Retina (tissue), 1 donor: ENCODE measurements around the gene KCNJ9.
"Not testable (repeated sequence)": the region's sequence is repeated elsewhere in the genome, so short reads cannot be mapped to it uniquely, and the experiment has no call there.

Experiments
- DNase-seq: peaks from one replicate; pipeline ENCODE4 v3.0.0-alpha.2; 2016

The KCNJ9 gene

DNA sequence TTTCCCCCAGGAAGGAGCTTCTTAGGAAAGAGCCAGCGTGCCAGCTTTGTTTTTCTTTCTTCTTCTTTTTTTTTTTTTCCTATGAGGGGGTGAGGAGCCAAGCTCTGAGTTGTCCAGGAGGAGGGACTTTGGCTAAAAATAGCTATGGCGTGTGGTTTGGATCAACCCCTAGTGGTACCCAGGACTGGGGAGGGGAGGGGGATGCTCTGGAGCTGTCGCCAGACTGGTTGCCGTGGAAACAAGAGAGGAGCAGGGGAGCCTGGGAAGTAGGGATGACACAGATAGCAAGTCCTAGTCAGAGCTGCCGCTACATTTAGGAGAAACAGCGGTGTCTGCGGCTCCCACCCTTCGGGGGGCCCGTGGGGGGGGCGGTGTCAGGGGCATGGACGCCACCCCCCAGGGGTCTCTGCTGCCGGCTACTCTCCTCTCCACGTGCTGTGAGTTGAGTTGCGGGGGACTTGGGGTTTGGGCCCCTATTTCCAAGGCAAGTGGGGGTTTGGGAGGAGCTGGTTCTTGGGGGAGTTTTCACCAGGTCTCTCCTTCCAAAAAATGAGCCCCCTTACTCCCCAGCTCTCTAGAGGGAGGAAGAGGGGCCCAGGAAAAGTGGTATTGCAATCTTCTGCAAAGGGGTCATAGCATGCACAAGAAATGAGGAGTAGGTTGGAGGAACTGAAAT is at the start of gene KCNJ9:
Gene KCNJ9, plus strand, starts transcription at position 278 of the 676 bp plus-strand sequence. CDS start 2,493 bp downstream, outside the sequence.
- peak; percentile 68 for DNase-seq

- DNase-seq: peak; percentile 20
Observed at GRCh38 chr1:160032165-160032820, 49.0 kb upstream of the KCNJ9 start.

DNA sequence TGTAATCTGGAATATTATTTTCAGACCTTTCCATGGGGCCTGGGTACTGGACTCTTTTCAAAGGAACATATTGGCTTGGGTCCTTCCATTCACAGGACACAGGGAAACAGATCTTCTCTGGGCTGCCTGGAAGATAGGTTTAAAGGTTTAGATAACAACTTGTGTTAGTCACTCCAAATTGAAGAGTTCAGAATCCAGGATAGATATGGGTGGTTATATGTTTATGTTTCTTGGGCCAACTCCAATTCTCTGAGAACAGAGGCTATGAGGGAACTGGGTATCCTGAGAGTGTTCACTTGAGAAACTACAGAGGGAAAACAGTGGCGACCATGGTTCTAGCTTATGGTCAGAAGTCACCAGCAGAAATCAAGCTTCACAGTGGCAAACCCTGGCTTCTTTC is 40.9 kb upstream of the KCNJ9 start:
- DNase-seq: no peak

DNA sequence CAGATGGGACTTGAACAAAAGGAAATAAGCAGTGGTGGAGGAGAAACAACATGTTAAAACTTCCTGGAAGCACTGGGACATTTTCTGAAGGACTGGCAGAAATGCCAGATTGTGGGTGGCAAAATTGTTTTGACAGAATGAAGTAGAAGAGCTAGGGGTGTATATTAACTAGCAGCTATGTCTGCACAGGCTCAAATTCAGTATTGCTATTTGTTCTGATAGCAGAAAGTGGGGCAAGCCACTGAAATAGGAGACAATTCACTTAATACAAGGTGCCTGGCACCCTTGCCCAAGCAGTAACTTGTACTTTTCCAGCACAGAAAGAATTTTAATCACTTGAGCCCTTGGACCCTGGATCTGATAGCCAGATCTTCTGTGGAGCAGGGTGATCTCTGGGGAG is 37.8 kb upstream of the KCNJ9 start:
- no peak for DNase-seq

DNA sequence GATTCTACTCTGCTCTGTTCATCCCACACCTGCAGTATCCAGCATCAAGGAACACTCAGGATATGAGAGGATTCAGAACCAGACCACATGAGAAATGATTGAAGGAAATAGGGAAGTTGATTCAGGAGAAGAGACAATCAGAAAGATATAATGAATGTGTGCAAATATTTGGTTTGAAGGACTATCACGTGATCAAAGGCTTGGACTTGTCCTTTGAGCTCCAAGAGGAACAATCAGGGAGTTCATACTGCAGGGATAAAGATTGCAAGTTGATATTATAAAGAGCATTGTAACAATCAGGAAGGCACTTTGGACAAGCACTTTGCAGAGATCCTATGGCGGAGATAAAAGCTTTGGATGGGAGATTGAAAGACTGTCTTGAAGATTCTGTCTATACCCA is 35.7 kb upstream of the KCNJ9 start:
- DNase-seq: no peak

DNA sequence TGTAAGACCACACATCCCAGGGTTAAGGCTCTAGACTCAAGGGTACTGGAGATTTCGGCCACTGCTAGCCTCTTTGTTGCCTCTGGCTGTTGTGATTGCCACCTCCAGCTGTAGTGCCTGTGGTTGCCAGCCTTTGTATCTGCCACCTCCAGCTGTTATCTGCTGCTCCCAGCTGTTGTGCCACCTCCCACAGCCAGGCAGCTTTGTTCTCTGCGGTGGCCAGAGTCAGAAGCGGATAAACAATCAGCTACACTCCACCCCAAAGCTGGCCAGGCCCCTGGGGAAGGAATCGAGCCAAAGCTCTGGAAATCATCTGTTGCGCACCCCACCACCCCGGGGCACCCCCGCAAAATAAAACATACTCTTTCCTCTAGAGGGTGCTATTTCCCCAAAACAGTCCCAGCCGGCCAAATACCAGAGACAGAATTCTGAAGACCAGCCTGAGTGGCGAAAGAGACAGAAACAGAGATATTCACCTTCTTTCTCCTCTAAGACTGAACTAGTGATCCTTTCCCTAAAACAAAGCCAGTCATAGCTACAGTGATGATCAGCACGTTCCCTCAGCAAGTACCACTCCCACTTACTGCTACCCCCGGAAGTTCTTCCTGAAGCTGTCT is 34.7 kb upstream of the KCNJ9 start:
- DNase-seq: peak; percentile 57

GRCh38 chr1:160047111-160047991 is 34.0 kb upstream of the KCNJ9 start:
- no peak for DNase-seq

DNA sequence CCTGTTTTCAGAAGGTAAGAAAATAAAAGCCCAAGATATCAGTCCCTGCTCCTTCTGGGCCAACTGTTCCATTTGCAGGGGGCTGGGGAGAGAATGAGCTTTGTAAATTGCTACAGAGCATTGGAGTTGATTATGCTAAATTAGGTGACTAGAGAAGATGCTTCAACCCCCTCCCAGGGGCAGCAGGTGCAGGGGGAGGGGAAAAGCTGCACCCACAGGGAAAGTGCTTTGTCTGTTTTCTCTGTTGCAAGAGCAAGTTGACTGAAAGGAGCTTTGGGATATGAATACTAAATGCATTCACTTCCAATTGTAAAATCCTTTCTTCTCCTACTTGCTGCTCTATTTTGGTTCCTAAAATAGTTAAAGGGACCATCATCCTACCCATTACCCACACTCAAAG is 33.0 kb upstream of the KCNJ9 start:
- DNase-seq: no peak

DNA sequence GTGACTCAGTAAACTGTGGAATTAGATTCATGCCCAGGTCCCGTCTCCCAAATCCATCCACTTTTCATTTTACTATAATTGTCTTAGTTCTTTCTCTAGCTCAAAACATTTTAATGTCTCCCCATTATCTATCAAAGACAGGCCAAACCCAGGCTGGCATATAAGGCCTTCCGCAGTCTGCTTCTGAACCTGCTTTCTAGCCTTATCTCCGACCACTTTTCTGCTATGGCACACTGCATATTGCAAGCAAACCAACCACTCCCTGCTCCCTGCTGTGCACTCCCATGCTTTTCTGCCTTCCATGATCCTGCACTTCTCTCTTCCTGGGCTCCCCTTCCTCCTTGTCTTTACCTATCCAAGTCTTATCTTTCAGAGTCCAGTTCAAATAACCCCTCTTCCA is 32.2 kb upstream of the KCNJ9 start:
- DNase-seq: no peak

- not testable (repeated sequence) for DNase-seq
Observed at GRCh38 chr1:160050182-160050581, 31.2 kb upstream of the KCNJ9 start.

- DNase-seq: no peak
Observed at GRCh38 chr1:160050619-160051018, 30.7 kb upstream of the KCNJ9 start.

GRCh38 chr1:160052936-160053335 is 28.4 kb upstream of the KCNJ9 start:
- no peak for DNase-seq

DNA sequence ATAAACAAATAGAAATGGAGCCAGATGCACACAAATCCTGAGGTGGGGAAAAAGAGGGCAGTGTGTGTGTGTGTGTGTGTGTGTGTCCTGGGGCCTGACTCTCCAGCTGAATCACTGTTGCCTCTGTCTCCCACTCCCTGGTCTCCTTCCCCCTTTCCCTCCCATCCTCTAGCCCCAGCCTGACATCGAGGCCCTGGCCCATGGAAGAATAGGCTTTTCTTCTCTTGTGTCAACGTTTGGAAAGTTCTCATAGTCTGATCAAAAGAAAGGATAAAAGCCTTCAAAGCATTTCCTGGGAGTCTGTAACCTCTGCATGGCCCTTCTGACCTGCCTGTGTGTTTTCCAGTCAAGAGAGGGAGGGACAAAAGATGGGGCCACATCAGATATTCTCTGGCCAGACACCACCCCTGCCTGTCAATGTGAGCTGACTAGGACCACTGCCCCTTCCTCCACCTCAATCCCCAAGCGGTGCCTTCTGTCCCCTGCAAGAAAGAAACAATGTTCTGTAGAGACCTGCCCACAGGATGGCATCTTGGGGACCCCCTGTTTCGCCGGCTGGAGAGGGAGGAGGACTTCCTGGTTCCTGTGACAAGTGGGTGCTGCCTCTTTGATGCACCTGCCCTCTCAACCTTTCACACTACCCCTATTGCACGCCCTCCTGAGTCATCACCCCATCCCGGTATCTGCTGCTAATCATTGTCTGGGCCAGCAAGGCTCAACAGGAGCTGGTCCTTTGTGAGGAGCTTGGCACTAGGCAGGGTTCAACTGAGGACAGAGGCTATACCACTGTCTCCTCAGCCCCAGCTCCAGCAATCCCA is 27.6 kb upstream of the KCNJ9 start:
- DNase-seq: no peak

GRCh38 chr1:160056648-160057169 is 24.6 kb upstream of the KCNJ9 start:
- DNase-seq: no peak

- no peak for DNase-seq
Observed at GRCh38 chr1:160058087-160058486, 23.3 kb upstream of the KCNJ9 start.

DNA sequence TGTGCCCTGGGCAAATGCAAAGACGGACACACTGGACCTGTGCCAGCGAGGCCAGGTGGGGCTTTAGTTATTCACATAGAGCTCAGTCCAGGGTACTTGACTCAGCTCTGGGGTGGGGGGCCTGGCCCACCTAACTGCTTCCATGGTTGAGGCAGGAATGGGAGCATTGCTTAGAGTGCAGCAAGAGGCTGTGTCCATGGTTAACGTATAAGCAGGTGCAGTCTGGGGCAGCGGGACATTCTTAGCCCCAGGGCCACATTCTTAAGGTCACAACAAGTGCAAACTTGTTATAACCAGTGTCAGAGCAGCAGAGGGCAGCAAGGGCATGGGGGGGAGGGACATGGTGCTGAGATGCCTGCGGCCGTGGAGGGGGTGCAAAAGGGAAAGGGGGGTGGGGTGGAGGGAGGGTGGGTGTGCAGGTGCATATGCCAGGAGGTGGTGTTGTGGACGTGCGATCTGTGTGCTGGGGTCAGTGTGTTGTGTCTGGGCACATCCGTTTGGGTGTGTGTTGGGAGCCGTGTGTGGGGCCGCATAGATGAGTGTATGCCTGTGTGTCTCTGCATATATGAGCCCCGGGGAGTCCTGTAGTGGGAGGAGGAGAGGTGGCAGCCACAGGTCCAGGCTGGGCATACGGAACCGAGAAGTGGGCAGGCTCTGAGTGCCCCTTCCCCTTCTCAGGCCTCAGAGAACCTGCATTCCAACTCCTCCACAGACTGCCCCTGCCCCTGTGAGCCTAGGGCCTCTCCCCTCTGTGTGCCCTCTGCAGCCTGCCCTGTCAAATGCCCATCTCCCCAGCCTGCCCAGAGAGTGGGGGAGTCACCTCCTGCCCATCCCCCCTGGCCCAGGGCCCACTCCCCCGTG is 19.7 kb upstream of the KCNJ9 start:
- DNase-seq: no peak

DNA sequence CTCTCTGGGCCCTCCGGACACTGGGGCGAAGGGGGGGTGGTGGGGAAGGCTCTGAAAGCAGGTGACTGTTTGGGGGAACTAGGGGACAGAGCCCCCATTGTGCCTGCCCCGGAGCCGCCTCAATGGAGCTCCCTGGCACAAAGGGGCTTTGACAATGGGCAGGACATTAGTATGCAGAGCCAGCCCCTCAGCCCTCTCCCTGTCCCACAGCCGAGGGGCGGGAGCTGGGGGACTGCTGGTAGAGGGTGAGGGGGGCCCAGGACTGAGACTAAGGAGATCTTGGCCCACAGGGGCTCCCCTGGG is 19.2 kb upstream of the KCNJ9 start:
- DNase-seq: peak; percentile 68

DNA sequence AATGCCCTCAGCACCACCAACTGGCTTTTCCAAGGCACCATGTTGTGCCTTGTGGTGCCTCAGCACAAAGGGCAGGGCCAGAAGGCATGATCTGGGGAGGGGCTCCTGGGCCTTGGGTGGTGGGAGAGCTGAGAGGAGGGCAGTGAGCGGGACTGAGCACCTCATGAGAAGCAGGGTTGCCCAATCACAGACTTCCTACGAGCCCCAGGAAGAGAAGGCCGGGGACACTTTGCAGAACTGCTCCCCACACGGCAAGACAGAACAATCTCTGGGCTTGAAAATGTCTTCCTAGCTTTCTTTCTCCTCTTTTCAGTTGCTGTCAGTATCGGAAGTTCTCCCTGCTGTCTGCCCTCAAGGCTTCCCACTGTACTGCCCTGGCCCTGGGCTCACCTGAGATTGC is 18.2 kb upstream of the KCNJ9 start:
- DNase-seq: no peak

GRCh38 chr1:160064164-160064563 is 17.2 kb upstream of the KCNJ9 start:
- no peak for DNase-seq

DNA sequence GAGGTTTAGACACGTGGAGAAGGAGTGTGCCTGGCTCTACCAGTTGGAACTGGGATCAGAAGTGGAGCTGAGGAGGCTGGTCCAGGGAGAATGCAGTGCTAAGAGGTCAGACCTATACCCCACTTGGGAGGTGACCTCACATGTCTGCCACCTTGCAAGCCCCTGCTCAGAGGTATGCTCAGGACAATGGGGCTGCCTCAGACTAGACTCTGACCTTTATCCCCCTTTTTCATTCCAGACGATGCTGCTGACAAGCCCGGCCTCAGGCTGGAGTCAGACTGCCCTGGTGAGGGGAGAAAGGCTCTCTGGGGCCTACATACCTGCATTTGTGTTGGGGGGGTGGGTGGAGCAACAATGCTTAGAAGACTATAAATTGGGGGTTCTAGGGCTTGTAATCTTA is 16.6 kb upstream of the KCNJ9 start:
- no peak for DNase-seq
